Measurements from ENCODE around the gene GPS1. TPM values are rescaled to one million over a fixed set of nuclear protein-coding genes. Genes with fewer than 3 reads are reported as not detected.

The GPS1 gene
- total and polyA plus RNA-seq, 11 donors = 76.7 to 151 (median 85.0) TPM

DNA sequence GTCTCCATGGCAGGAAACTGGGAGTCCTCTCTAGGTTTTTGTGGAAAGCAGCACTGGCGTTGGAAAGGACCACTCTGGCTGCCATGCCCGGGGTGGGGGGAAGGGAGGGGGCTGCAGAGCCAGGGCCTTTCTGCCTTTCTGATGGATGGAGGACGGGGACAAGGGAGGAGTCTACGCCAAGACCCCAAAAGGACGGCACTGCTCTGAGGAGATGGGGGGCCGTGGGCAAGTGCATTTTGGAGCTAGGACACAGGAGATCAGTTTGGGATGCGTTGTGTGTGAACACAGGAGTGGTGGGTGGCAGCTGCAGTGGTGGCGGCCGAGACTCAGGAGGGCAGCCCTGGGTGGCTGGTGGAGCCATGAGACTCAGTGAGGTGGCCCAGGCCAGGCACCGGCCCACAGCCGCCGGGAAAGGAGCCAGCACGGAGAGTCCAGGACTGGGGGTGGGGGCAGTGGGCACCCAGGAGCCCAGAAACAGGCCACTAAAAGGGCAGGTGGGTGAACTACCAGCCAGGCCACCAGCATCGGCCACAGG is 31.1 kb upstream of the GPS1 start:
- Histone ChIP-seq H3K4me1 (peaks cover 5 to 37% (median 23%) of the 10 kb centered on the region in 12 donors), H3K9me3 (no peaks in the 10 kb centered on the region), H3K4me3 (peak overlapping the region in 1 of 12 donors; percentile 14), H3K27ac (no peak overlapping the region), H3K27me3 (no peaks in the 10 kb centered on the region), H3K36me3 (peaks cover 0 to 21% (median 6%) of the 10 kb centered on the region in 9 donors)
- no peak for ATAC-seq
- WGBS, 4 donors = 76 to 87% (median 85%) methylated on average over 13 to 14 of the region's 14 CpGs
- no peak for TF ChIP-seq CTCF (IDR thresholded peaks at IDR 0.05)
- TF ChIP-seq POLR2A (IDR thresholded peaks at IDR 0.05) = no peak
- intact Hi-C loops (cut with DNase I) = loop anchor here in 8 of 10 donors (1.0 to 10.0 kb wide), 6 partner anchors 43 to 156 kb away; partner anchors contain the start of genes ASPSCR1 (in 4 of the 8), NOTUM (in 1 of the 8) and P4HB (in 1 of the 8)
- DNase-seq = no peak

DNA sequence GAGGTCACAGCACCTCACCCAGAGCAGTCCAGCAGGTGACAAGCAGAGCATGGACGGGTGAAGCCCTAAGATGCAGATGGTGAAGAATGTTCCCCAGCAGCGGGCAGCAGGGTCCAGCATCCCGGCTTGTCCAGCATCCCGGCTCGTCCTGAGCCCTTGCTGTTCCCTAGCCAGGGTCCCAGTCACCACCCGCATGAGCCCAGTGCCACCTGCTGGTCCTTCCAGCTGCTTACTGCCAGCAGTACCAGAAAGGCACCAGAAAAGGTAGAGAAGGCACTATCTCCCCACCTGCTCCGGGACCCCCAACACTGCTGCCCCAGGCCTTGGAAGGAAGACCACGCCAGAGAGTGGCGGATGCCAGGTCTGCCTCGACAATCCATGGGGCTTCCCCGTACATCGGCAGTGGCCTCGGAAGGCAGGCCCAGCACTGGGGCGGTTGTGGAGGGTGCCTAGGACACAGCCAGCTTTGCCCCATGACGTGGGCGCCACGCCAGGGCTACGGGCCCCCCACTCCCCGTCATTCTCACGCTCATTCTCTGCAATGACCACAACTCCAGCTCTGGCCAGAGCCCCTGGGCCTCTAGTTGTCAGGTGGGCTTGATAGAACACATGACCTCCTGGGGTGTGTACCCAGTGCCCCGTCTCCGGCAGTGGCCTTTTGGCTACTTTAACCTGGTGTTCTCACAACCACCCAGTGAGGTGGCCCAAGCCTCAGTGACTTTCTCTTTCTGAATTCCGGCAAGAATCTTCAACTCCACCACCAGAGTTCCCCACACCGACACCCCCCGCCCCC is 30.4 kb upstream of the GPS1 start:
- Histone ChIP-seq H3K9me3 (no peaks in the 10 kb centered on the region), H3K27me3 (no peaks in the 10 kb centered on the region), H3K4me1 (peaks cover 5 to 37% (median 23%) of the 10 kb centered on the region in 12 donors), H3K36me3 (peaks cover 0 to 21% (median 6%) of the 10 kb centered on the region in 9 donors), H3K4me3 (peak overlapping the region in 9 of 12 donors; percentile 70 to 99 (median 94)), H3K27ac (no peak overlapping the region)
- no peak for TF ChIP-seq POLR2A (IDR thresholded peaks at IDR 0.05)
- peak; percentile 45 to 75 (median 64) for TF ChIP-seq CTCF (IDR thresholded peaks at IDR 0.05)
- DNase-seq (peak in 4 of 5 donors; percentile 65 to 85 (median 74)), ATAC-seq (peak in 3 of 4 donors; percentile 3 to 21 (median 8))
- intact Hi-C loops (cut with DNase I) = loop anchor here in 8 of 10 donors (1.0 to 10.0 kb wide), 6 partner anchors 44 to 157 kb away; partner anchors contain the start of genes ASPSCR1 (in 4 of the 8), NOTUM (in 1 of the 8) and P4HB (in 1 of the 8)
- WGBS, 4 donors = 44 to 55% (median 50%) methylated on average over 11 to 25 of the region's 25 CpGs

GRCh38 chr17:82021900-82022309 is 29.8 kb upstream of the GPS1 start:
- ATAC-seq = no peak
- H3K36me3 ChIP-seq = peaks cover 0 to 19% (median 6%) of the 10 kb centered on the region in 9 donors
- no peaks in the 10 kb centered on the region for H3K27me3 ChIP-seq
- WGBS, 4 donors = 6 to 13% (median 10%) methylated on average over 7 to 10 of the region's 10 CpGs
- intact Hi-C loops (cut with DNase I) = loop anchor here in 9 of 10 donors (1.0 to 10.0 kb wide), 7 partner anchors 45 to 161 kb away; partner anchors contain the start of genes ASPSCR1 (in 4 of the 9), P4HB (in 2 of the 9) and NOTUM (in 1 of the 9)
- H3K9me3 ChIP-seq = no peaks in the 10 kb centered on the region
- peak overlapping the region in 5 of 12 donors; percentile 66 to 83 (median 80) for H3K27ac ChIP-seq
- DNase-seq = no peak
- TF ChIP-seq POLR2A (IDR thresholded peaks at IDR 0.05) = no peak
- no peak for TF ChIP-seq CTCF (IDR thresholded peaks at IDR 0.05)
- H3K4me1 ChIP-seq = peaks cover 5 to 37% (median 23%) of the 10 kb centered on the region in 12 donors
- peak overlapping the region; percentile 70 to 99 (median 94) for H3K4me3 ChIP-seq
